ENCODE measurements around the gene ZFC3H1.
"Not testable (repeated sequence)": the region's sequence is repeated elsewhere in the genome, so short reads cannot be mapped to it uniquely, and the experiment has no call there.

GRCh38 chr12:71693651-71694050 lies 30.0 kb upstream of the ZFC3H1 start:
- not testable (repeated sequence) for TF ChIP-seq POLR2A, CTCF, POLR2AphosphoS5, EP300 (IDR thresholded peaks at IDR 0.05)

Data from stomach (tissue), 4 donors.